Dendritic cell treated with granulocyte-macrophage colony-stimulating factor and Interleukin-4, amounts not matched to agents 40 ng/mL and 50 ng/mL, for 4 days (primary cell): ENCODE data around the gene GDAP1L1.
"Not testable (repeated sequence)": the region's sequence is repeated elsewhere in the genome, so short reads cannot be mapped to it uniquely, and the experiment has no call there.

Source experiments
- H3K27ac Mint-ChIP-seq: one replicate; pipeline ENCODE4 v1.8.0; 2022; ENCODE audit warnings: mild to moderate bottlenecking, mixed read lengths
- H3K27me3 Mint-ChIP-seq: one replicate; pipeline ENCODE4 v1.8.0; 2022; ENCODE audit warnings: mild to moderate bottlenecking, mixed read lengths
- H3K36me3 Mint-ChIP-seq: one replicate; pipeline ENCODE4 v1.8.0; 2022; ENCODE audit warnings: low read depth, mixed read lengths
- H3K4me1 Mint-ChIP-seq: one replicate; pipeline ENCODE4 v1.8.0; 2022; ENCODE audit warnings: low read depth, mixed read lengths
- H3K4me3 Mint-ChIP-seq: one replicate; pipeline ENCODE4 v1.8.0; 2022; ENCODE audit warnings: mild to moderate bottlenecking, moderate library complexity, mixed read lengths
- H3K9me3 Mint-ChIP-seq: one replicate; pipeline ENCODE4 v1.8.0; 2022; ENCODE audit warnings: mixed read lengths
- intact Hi-C: fragments of 100-400 bp; cut with micrococcal nuclease; formaldehyde crosslinking; loops from one replicate; pipeline ENCODE4 v1.15.0; 2022

Gene GDAP1L1

DNA sequence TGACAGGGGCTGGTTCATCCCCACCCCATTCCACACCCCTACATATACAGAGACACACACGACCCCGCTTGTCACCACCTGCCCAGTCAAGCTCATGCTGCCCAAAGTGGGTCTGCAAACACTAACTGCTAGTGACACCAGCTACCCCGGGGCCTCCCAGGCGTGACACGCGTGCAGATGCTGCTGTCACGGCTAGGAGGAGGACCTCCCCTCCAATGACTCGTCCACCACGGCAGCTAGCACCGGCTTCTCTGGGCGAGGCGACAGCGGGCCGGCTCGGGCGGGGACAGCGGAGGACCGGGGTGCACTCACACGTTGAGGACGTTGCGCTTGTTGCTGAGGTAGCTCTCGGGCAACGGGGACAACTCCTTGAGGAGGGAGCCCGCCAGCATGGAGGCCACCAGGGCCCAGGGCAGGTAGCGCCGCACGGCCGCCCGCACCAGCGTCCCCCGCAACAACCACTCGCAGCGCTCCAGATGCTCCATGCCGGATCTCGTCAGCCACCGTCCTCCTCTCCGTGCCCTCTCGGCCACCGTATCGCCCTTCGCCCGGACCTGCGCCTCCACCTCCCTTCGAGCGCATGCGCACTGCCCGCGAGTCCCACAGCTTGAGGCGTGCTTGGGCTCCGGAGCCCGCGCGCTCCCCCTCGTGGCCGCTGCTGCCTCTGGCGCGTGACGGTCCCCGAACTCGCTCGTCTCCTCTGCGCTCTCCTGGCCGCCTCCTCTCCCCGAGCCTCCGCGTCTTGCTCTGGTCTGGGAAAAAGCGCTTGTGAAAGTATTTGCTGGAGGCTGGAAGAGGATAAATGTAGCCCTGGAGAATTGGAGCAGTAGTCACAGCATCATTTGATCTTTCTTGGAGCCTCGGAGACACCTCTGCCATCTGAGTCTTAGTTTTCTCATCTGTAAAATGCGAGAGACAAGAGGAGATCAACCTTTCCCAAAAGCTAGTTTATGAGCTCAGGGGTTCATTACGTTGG is 63.8 kb downstream of the GDAP1L1 start, which contains the start of gene FITM2:
Gene FITM2 (minus strand): TSS at position 539 of the 976 bp plus-strand sequence. CDS start 54 bp downstream, at position 485.
- H3K4me3 Mint-ChIP-seq, result peak within 1 kb of the TSS; percentile 84
- H3K36me3 Mint-ChIP-seq, result peaks cover 19% of the 10 kb centered on the region
- H3K27ac Mint-ChIP-seq, result peak within 1 kb of the TSS; percentile 79
- H3K9me3 Mint-ChIP-seq, result no peaks in the 10 kb centered on the region
- peaks cover 9% of the 10 kb centered on the region for H3K27me3 Mint-ChIP-seq
- peaks cover 19% of the 10 kb centered on the region for H3K4me1 Mint-ChIP-seq
- intact Hi-C loops, result loop anchor here (1.0 kb wide), 2 partner anchors 94 to 100 kb away; no protein-coding TSS in a partner anchor

DNA sequence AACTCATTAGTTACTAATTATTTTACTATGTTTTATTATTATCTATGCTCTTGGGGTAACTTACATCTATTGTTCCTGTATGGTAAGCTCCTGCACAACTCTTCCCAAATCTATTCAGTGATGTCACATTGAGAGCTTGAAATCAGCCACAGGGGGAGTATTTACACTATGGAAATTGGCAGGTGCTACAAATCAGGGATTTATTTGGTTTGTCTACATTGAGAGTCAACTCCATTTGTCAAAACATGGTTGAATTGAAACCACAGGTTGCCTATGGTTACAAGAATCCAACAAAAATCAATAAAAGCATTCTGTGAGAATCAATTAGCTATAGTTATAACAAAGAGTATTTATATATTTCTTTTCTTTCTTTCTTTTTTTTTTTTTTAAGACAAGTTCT is 67.8 kb downstream of the GDAP1L1 start:
- Mint-ChIP-seq H3K36me3 (peaks cover 12% of the 10 kb centered on the region), H3K27me3 (peaks cover 13% of the 10 kb centered on the region), H3K4me3 (no peak overlapping the region), H3K4me1 (peaks cover 13% of the 10 kb centered on the region), H3K27ac (no peak overlapping the region), H3K9me3 (no peaks in the 10 kb centered on the region)
- intact Hi-C loops, result no loop called here

DNA sequence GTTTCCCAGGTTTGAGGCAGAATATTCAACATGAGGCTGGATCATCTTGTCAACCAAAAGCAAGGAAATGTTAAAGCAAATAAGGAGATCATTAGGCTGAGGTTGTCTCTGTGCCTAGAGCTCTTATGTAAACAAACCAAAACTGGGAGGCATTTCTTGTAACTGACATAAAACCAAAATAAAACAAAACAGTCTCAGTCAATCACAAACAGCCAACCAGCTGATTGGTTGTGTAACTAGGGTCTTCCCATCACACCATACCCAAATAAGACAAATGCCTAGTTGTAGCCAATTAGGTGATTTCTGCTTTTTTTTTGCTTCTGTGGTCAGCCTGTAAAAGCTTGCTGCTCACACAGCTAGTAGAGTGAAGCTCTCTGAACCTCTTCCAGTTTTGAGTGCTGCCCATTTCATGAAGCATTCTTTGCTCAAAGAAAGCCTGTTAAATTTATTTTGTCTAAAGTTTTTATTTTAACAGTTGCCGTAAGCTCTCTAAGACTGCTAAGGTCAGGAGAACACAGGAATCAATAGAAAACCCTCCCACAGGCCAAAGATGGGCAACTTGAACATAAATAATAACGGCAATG is 72.8 kb downstream of the GDAP1L1 start:
- Mint-ChIP-seq H3K27ac (no peak overlapping the region), H3K36me3 (no peaks in the 10 kb centered on the region), H3K9me3 (no peaks in the 10 kb centered on the region), H3K4me3 (no peak overlapping the region), H3K27me3 (peaks cover 8% of the 10 kb centered on the region), H3K4me1 (no peaks in the 10 kb centered on the region)
- intact Hi-C loops, result no loop called here

DNA sequence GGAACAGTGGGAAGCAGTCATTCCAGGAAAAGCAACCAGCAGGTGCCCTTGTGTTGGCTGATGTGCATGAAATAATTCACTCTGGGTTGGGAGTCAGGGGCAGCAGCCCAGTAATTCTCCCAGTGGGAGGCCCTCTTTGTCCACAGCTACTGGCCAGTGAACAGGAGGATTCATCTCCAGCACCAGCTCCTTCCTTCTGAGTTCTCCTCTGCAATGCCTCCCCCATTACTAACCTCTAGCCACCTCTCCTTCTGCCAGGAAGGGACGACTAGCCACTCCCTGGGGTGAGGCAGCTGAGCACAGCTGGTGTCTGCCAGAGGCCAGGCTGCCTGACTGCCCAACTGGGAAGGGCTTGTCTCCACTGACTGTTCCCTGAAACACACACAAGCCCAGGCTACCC is 77.2 kb downstream of the GDAP1L1 start:
- Mint-ChIP-seq H3K4me1 (no peaks in the 10 kb centered on the region), H3K27me3 (peaks cover 28% of the 10 kb centered on the region), H3K27ac (no peak overlapping the region), H3K9me3 (no peaks in the 10 kb centered on the region), H3K4me3 (no peak overlapping the region), H3K36me3 (no peaks in the 10 kb centered on the region)
- intact Hi-C loops, result no loop called here

DNA sequence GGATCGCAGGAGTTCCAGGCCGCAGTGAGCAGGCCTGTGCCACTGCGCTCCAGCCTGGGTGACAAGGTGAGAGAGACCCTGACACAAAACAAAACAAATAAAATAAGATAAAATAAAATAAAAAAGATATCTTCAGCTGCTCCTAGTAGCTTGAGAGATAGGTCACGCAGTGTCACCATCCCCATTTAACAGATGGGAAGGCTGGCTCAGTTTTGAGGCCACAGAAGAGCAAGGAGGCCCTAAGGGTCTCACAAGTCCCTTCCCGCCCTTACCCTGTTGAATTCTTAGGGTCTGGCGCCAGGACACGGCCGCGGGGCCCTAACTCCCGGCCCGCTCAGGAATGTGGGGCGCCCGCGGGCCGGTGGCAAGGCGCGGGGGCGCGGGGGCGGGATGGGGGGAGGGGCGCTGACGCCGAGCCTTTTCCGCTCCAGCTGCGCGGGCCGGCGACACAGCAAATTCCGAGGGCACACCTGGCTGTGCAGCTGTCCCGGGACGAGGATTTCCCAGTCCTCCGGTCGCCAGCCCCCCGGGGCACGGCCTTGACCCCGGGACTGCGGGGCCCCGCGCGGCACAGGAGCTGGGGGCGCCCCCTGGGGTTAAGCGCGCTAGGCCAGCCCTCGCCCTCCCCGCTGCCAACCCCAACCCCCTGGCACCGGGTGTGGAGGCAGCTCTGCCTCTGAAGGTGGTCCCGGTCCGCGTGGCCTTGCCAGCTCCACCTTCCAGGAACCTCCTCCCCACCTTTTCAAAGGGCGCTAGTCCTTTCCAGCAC is 79.5 kb downstream of the GDAP1L1 start:
- peaks cover 28% of the 10 kb centered on the region for H3K27me3 Mint-ChIP-seq
- no peaks in the 10 kb centered on the region for H3K4me1 Mint-ChIP-seq
- H3K4me3 Mint-ChIP-seq, result no peak overlapping the region
- no peaks in the 10 kb centered on the region for H3K36me3 Mint-ChIP-seq
- no peak overlapping the region for H3K27ac Mint-ChIP-seq
- H3K9me3 Mint-ChIP-seq, result no peaks in the 10 kb centered on the region
- intact Hi-C loops, result no loop called here

DNA sequence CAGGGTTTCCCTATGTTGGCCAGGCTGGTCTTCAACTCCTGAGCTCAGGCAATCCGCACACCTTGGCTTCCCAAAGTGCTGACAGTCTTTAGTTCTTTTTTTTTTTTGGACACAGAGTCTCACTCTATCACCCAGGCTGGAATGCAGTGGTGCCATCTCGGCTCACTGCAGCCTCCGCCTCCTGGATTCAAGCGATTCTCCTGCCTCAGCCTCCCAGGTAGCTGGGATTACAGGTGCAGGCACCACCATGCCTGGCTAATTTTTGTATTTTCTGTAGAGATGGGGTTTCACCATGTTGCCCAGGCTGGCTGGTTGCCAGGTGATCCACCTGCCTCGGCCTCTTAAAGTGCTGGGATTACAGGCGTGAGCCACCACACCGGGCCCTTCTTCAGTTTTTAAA is 80.6 kb downstream of the GDAP1L1 start:
- H3K4me1 Mint-ChIP-seq, intact Hi-C loops, H3K36me3 Mint-ChIP-seq, H3K27ac Mint-ChIP-seq, H3K4me3 Mint-ChIP-seq, H3K9me3 Mint-ChIP-seq: not testable (repeated sequence)
- H3K27me3 Mint-ChIP-seq, result peaks cover 28% of the 10 kb centered on the region

DNA sequence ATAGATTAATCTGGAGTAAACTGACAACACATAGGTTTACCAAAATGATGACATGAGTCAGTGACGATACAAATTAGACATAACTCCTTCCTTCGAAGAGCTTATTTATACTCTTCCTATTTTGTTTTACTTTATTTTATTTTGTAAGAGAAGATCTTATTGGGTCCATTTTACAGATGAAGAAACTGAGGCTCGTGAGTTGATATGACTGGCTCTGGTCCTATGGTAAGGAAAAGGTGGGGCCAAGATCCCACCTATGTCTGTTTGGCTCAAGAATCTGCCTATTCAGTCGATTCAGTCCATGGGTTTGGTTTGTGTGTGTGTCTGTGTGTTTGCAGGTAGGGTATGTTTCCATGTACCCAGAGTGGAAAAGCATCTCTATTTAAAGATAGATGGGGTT is 81.3 kb downstream of the GDAP1L1 start:
- intact Hi-C loops, result no loop called here
- H3K4me3 Mint-ChIP-seq, result no peak overlapping the region
- no peaks in the 10 kb centered on the region for H3K36me3 Mint-ChIP-seq
- no peaks in the 10 kb centered on the region for H3K9me3 Mint-ChIP-seq
- no peak overlapping the region for H3K27ac Mint-ChIP-seq
- peaks cover 28% of the 10 kb centered on the region for H3K27me3 Mint-ChIP-seq
- no peaks in the 10 kb centered on the region for H3K4me1 Mint-ChIP-seq
